Fibroblast of lung (primary cell): ENCODE results near the gene ATG2A. TPM values are rescaled to one million over a fixed set of nuclear protein-coding genes. Genes with fewer than 3 reads are reported as not detected.

Source experiments
- DNase-seq, 2 donors: peaks; one replicate each; pipeline versions ENCODE4 v3.0.0 to v3.0.0-alpha.2; 2010; ENCODE audit warnings: low read depth in 2 of 2
- H2AFZ ChIP-seq: 2 replicates; pipeline ENCODE4 v1.5.1; 2012; ENCODE audit warnings: low read length, control low read depth, inconsistent platforms
- H3K27ac ChIP-seq: 2 replicates; pipeline ENCODE4 v1.5.1; 2011; ENCODE audit warnings: low read length, control low read depth; ENCODE audit not compliant: insufficient read depth
- H3K27me3 ChIP-seq: 2 replicates; pipeline ENCODE4 v1.5.1; 2011; ENCODE audit warnings: mild to moderate bottlenecking, low read length; ENCODE audit not compliant: control insufficient read depth, insufficient read depth
- H3K36me3 ChIP-seq: 2 replicates; pipeline ENCODE4 v1.5.1; 2011; ENCODE audit warnings: low read length; ENCODE audit not compliant: control insufficient read depth, insufficient read depth
- H3K4me1 ChIP-seq: 2 replicates; pipeline ENCODE4 v1.5.1; 2011; ENCODE audit warnings: low read length; ENCODE audit not compliant: control insufficient read depth, insufficient read depth; ENCODE audit errors: extremely low read depth
- H3K4me2 ChIP-seq: 2 replicates; pipeline ENCODE4 v1.5.1; 2011; ENCODE audit warnings: low read length, control low read depth; ENCODE audit not compliant: insufficient read depth; ENCODE audit errors: extremely low read depth
- H3K4me3 ChIP-seq, 4 experiments: fragments of 200-600 bp in 1 of 4; sonication (generic) in 1 of 4; replicated peaks in 1 of 4; 2 replicates each; pipeline ENCODE4 v1.5.1; 2011 to 2016; ENCODE audit warnings: low read length in 4 of 4, low read depth in 3 of 4, mild to moderate bottlenecking in 3 of 4, control low read depth in 2 of 4, inconsistent platforms in 1 of 4, mixed read lengths in 1 of 4; ENCODE audit not compliant: insufficient read depth in 1 of 4; ENCODE audit errors: control extremely low read depth in 1 of 4
- H3K79me2 ChIP-seq: 2 replicates; pipeline ENCODE4 v1.5.1; 2012; ENCODE audit warnings: mild to moderate bottlenecking, low read length, inconsistent platforms; ENCODE audit not compliant: control insufficient read depth, insufficient read depth
- H3K9ac ChIP-seq: 2 replicates; pipeline ENCODE4 v1.5.1; 2011; ENCODE audit warnings: mild to moderate bottlenecking, low read length, control low read depth; ENCODE audit not compliant: insufficient read depth
- H3K9me3 ChIP-seq: 2 replicates; pipeline ENCODE4 v1.5.1; 2012; ENCODE audit warnings: low read depth, low read length; ENCODE audit not compliant: control insufficient read depth, insufficient read depth
- H4K20me1 ChIP-seq: 2 replicates; pipeline ENCODE4 v1.5.1; 2011; ENCODE audit warnings: low read length; ENCODE audit not compliant: control insufficient read depth, insufficient read depth; ENCODE audit errors: extremely low read depth
- CTCF ChIP-seq, 2 donors: IDR thresholded peaks in 1 of 2; conservative IDR thresholded peaks in 1 of 2; 1 replicate in 1 of 2; 2 replicates in 1 of 2; pipeline ENCODE4 v1.5.1; 2011 to 2012; ENCODE audit warnings: low read length in 2 of 2, control low read depth in 1 of 2, inconsistent platforms in 1 of 2, low read depth in 1 of 2, mild to moderate bottlenecking in 1 of 2
- EZH2 ChIP-seq: IDR thresholded peaks from 2 replicates; pipeline ENCODE4 v1.5.1; 2012; ENCODE audit warnings: low read length, control low read depth, mild to moderate bottlenecking; ENCODE audit errors: missing control alignments
- polyA plus RNA-seq, 2 donors: library from polyadenylated mRNA; depleted of rRNA in 1 of 2; stranded (reverse) in 1 of 2; unstranded in 1 of 2; fragments of >200 nt; gene quantifications; 2 replicates each; pipeline ENCODE4 v1.2.1, GENCODE V29; 2011 to 2012; ENCODE audit warnings: missing spikeins in 1 of 2
- total RNA-seq: library from RNA; depleted of rRNA; stranded (reverse); fragments of >200 nt; gene quantifications from 2 replicates; pipeline ENCODE4 v1.2.1, GENCODE V29; 2014

Gene ATG2A
- total and polyA plus RNA-seq, 2 donors (not counting 1 experiment from before 2014, with no cell fraction given): 3.1 to 9.9 TPM

- Histone ChIP-seq H3K4me3 (no peak overlapping the region), H2AFZ (no peak overlapping the region), H3K36me3 (peaks cover 19% of the 10 kb centered on the region)
These were observed 6.4 kb downstream of the ATG2A start for GRCh38 chr11:64910451-64911093.

GRCh38 chr11:64909653-64910343 is 7.2 kb downstream of the ATG2A start:
- Histone ChIP-seq H3K9me3 (no peaks in the 10 kb centered on the region), H3K27ac (no peak overlapping the region), H3K4me1 (no peaks in the 10 kb centered on the region), H3K36me3 (peaks cover 21% of the 10 kb centered on the region), H3K27me3 (no peaks in the 10 kb centered on the region), H2AFZ (no peak overlapping the region), H4K20me1 (no peaks in the 10 kb centered on the region), H3K4me2 (no peak overlapping the region), H3K79me2 (no peaks in the 10 kb centered on the region), H3K4me3 (no peak overlapping the region), H3K9ac (no peak overlapping the region)
- TF ChIP-seq EZH2: no peak
- TF ChIP-seq CTCF (conservative IDR thresholded peaks at IDR 0.05 in 1 of 2, IDR thresholded peaks at IDR 0.05 in 1 of 2; ENCODE audit: low read depth in 1 of 2, low read length in 2 of 2): no peak
- DNase-seq: no peak

More at GRCh38 chr11:64910451-64911093, 6.4 kb downstream of the ATG2A start:
- Histone ChIP-seq H3K27ac (no peak overlapping the region), H3K9ac (no peak overlapping the region), H3K9me3 (no peaks in the 10 kb centered on the region), H3K4me2 (no peak overlapping the region), H3K4me1 (no peaks in the 10 kb centered on the region), H4K20me1 (no peaks in the 10 kb centered on the region), H3K79me2 (no peaks in the 10 kb centered on the region), H3K27me3 (no peaks in the 10 kb centered on the region)
- TF ChIP-seq CTCF (conservative IDR thresholded peaks at IDR 0.05 in 1 of 2, IDR thresholded peaks at IDR 0.05 in 1 of 2; ENCODE audit: low read depth in 1 of 2, low read length in 2 of 2) (no peak), EZH2 (no peak)
- no peak for DNase-seq

GRCh38 chr11:64908766-64909165 is 8.2 kb downstream of the ATG2A start:
- H3K27me3 ChIP-seq: no peaks in the 10 kb centered on the region

More at GRCh38 chr11:64908766-64909165, 8.2 kb downstream of the ATG2A start:
- no peak overlapping the region for H3K4me3 ChIP-seq
- H3K27ac ChIP-seq: no peak overlapping the region
- H4K20me1 ChIP-seq: no peaks in the 10 kb centered on the region
- H3K4me1 ChIP-seq: no peaks in the 10 kb centered on the region
- DNase-seq: no peak
- no peak overlapping the region for H2AFZ ChIP-seq
- H3K79me2 ChIP-seq: no peaks in the 10 kb centered on the region
- H3K4me2 ChIP-seq: no peak overlapping the region
- no peak overlapping the region for H3K9ac ChIP-seq
- no peak for TF ChIP-seq EZH2
- TF ChIP-seq CTCF (conservative IDR thresholded peaks at IDR 0.05 in 1 of 2, IDR thresholded peaks at IDR 0.05 in 1 of 2; ENCODE audit: low read depth in 1 of 2, low read length in 2 of 2): no peak
- no peaks in the 10 kb centered on the region for H3K9me3 ChIP-seq
- H3K36me3 ChIP-seq: peaks cover 21% of the 10 kb centered on the region
